ENCODE results near the gene ADARB2.

ADARB2 gene

DNA sequence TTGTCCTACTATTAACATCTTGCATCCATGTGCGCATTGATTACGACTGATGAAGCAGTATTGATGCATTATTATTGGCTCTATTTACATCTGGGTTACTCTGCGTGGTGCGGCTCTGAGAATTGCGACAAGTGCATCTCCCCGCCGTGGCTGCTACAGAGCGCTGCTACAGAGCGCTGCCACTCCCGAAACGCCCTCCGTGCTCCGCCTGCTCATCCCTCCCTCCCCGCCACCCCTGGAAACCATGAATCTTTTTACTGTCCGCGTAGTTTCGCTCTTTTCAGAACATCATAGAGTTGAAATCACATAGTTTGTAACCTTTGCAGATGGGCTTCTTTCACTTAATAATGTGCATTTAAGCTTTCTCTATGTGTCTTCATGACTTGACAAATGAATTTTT is 74.1 kb downstream of the ADARB2 start:
- no peak for DNase-seq (ENCODE audit: low read depth)

DNA sequence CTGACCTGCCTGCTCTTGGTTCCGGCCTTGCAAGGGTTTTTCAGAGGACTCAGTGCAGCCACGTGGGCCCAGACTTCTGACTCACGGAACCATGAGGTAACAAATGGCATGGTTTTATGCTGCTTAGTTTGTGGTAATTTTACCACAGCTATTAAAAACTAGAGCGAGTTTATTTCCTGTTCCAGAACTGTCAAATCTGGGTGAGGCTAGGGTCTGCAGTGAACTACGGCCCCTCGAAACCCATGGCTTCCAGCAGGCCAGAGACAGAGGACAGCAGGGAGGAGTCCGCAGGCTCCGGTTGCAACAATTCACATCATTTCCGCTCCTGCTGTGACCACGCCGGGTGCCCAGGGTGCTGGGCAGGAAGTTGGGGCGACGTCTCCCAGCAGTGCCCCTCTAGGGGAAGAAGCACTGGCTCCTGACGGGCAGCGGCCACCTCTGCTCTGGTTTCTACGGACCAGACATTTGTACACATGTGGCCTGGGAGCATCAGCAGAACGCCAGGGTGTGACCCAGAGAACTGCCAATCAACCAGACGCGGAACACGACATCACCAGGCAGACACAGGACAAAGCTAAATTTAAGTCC is 74.8 kb downstream of the ADARB2 start:
- no peak for DNase-seq (ENCODE audit: low read depth)

DNA sequence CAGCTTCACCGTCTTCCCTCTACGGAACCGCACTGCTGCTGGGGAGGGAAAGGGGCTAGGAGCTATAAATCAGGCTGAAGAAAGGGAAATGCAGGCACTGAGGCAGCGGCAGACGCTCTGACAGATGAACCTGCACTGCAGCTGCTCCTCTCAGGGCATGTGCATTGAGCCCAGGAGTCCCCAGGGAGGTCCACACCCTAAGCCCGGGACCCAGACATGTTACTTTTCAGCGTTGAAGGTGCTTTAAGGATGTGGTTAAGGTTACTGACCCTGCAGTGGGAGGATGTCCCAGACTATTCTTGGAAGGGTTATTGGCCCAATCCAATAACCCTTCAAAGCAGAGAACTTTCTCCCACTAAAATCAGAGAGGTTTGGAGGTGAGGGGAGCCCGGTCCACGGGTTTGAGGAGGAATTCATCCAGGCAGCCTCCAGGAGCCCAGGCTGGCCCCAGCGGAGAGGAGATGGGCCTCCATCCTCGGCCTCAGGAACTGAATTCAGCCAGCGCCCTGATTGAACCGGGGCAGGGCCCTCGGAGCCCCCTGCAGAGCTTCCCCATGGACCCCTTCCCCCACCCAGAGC is 75.4 kb downstream of the ADARB2 start:
- DNase-seq (ENCODE audit: low read depth) = no peak

DNA sequence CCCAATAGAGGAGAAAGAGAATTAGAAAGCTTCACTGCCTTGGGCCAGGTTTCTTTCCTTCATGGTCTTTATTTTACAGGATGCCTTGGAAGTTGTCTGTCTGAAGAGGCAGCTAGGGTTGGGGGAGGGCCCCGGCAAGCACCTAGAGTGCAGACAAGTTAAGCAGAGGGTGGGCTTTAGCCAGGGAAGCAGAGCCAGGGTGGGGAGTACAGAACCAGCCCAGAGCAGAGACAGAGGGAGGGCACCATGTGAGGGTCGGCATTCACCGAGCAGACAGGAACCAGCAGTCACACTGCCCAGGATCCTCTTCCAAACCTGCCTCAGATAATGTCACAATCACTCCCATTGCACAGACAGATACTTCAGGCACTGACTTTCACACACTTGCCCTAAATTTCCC is 75.9 kb downstream of the ADARB2 start:
- no peak for DNase-seq (ENCODE audit: low read depth)

DNA sequence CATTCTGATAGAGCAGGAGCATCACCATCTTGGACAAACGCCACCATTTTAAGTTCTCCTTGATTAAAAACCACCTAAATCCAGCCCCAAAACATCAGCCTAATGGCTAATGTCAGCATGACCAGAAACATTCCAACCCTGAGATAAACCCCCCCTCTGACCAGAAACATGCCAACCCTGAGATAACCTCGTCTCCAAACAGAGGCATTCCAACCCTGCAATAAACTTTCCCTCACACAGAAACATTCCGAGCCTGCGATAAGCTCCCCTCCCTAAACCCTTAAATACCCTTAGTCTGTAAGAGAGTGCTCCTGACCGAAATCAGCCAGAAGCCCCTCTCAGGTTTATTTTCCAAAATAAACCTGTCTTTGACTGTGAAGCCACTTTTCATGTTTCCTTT is 76.5 kb downstream of the ADARB2 start:
- no peak for DNase-seq (ENCODE audit: low read depth)

DNA sequence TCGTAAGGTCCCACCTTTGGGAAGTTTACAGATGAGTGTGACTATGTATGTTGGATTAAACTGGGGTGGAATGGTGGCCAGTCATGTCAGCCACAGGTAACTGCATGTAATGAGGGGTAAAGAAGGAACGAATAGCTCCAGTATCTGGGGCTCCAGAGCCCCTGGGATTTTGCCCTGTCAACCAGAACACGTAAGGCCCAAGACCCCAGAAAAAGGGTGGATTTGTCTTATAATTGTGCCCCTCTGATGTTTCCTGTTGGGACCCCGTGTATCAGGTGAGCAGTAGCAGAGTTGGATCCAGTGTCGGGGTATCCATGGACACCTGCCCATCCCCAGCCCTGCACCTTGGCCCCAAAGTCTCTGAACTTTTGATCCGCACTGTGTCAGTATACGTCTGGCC is 76.9 kb downstream of the ADARB2 start:
- DNase-seq (ENCODE audit: low read depth) = no peak

GRCh38 chr10:1659221-1659791 is 78.0 kb downstream of the ADARB2 start:
- DNase-seq (ENCODE audit: low read depth) = no peak

DNA sequence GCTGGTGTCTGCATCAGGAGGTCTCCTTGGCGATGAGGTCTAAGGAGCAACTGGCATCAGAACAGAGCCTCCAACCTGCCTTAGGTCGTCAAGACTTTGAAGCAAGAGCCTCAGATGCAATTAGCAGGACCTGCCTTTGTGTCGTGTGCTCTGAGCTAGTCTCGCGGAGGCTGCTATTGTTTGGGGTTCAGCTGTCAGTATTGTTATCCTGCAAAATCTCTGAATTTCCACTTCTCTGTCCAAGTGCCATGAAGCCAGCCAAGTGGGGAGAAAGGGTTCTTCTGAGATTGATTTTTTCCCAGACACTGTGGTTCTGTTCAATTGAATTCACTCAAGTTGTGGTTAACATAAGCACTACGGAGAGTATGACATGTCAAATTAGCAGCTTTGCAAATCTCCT is 78.7 kb downstream of the ADARB2 start:
- no peak for DNase-seq (ENCODE audit: low read depth)

DNA sequence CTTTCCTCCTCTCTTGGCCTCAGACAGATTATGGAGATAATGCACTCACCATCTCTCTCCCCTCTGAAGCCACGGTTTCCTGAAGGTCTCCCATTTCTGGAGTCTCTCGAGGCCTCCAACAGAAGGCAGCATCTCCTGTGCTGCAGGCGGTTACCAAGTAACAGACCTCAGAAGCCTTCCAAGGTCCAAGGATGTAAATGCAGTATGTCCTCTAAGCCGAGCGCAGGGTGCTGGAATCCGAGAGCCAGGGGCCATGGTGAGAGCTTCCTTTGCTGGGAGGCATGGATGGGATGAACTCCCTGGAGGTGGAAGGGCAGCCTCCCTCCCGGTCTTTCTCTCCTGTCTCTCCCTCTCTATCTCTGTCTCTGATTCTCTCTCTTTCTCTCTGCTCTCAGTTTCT is 79.8 kb downstream of the ADARB2 start:
- DNase-seq (ENCODE audit: low read depth) = no peak

DNA sequence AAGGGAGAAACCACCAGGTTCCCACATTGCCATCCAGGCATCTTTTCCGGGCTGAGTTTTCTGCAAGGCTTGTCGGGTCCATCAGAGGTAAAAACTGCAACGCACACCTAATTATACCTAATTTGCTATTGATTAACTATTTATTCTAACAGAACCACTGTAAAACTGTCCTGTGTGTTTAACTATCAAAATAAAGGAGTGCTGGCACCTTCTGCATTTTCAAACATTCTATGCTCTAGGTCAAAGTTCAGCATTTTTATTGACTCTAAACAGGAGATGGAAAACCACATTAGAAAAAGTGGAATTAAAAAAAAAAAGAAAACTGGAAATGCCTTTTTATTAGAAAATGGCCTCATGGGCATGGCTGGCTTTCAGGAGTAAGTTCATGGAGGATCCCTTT is 82.0 kb downstream of the ADARB2 start:
- DNase-seq (ENCODE audit: low read depth) = no peak

DNA sequence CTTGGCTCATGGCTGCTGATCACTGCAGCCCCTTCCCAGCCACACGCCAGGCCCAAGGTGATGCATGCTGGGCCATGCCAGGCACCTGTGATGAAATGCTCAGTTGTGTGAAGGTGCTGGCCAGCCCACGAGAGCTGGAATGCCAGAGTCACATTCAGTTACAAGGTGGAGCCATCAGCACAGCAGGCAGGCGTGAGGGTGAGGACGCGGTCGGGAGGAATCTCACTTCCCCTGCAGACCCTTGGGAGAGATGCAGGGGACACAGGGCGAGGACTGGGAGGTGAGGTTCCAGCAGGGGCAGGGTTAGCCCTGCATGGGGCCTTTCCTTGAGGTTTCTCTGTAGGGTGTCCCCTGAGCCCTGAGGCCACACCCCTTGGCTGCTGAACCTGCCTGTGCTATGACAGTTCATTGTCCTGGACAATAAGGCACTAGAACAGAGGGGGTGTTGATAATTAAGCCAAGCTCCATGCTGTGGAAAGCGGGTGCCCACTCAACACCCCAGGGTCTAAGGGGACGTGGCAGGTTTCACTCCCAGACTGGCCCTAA is 82.4 kb downstream of the ADARB2 start:
- no peak for DNase-seq (ENCODE audit: low read depth)

DNA sequence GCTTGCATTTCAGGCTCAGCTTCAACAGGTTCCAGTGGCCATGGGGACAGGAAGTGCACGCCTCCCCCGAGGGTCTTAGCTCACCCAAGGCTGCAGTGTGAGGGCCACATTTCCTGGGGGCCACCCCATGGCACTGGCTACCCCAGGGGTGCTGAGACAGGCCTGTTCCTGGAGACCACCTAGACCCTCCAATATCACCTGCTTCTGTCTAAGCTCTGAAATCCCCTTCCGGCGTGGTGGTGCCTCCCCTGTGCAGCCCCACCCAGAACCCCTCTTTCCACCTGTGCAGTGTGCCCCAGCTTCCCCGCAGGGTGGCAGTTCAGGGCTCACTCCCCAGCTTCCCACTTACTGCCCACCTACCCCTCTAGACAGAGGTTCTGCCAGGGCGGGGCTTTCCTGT is 83.1 kb downstream of the ADARB2 start:
- no peak for DNase-seq (ENCODE audit: low read depth)

DNA sequence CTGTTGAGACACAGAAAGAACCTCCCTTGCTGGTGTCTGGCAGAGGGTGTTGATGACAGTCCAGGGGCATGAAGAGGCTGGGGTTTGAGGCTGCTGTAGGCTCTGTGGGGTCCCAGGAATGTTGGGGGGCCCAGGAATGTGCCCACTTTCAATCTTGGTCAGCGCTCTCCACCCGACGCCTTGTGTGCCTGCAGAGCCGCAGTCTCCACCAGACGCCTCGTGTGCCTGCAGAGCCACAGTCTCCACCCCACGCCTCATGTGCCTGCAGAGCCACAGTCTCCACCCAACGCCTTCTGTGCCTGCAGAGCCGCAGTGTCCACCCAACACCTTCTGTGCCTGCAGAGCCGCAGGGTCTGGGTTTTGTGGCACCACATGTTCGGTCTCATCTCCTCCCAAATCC is 84.0 kb downstream of the ADARB2 start:
- no peak for DNase-seq (ENCODE audit: low read depth)

GRCh38 chr10:1652151-1652550 is 85.2 kb downstream of the ADARB2 start:
- DNase-seq (ENCODE audit: low read depth) = no peak

DNA sequence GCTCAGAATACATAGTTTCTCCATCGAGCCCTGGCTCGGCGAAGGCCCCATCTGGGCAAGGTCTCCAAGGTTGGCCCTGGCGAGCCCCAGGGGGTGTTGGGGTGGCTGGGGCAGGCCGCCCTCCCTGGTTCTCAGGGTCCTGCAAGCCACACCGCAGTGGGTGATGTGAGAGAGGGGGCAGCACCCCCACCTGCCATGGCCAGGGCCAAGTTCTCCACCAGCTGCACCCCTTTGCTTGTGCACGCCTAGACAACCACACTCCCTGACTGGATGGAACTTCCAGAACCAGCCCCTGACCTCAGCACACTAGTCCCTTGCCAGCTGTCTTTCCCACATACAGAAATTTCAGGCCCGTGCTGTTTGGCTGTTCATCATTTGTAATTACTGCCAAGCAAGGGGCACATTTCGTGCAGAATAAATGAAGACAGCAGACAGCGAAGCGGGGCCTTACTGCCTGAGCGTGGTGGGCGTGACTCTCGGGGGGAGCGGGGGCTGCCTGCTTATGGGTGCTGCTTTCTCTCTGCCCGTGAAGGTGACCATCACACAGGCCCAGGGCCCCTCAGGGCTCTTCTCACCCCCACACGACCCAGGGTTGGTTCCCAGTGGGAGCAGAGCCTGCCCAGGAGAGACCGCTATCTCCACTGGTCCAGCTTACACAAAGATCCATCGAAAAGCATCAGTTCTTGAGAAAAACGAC is 85.9 kb downstream of the ADARB2 start:
- no peak for DNase-seq (ENCODE audit: low read depth)

GRCh38 chr10:1650542-1651269 is 86.6 kb downstream of the ADARB2 start:
- DNase-seq (ENCODE audit: low read depth) = no peak

DNA sequence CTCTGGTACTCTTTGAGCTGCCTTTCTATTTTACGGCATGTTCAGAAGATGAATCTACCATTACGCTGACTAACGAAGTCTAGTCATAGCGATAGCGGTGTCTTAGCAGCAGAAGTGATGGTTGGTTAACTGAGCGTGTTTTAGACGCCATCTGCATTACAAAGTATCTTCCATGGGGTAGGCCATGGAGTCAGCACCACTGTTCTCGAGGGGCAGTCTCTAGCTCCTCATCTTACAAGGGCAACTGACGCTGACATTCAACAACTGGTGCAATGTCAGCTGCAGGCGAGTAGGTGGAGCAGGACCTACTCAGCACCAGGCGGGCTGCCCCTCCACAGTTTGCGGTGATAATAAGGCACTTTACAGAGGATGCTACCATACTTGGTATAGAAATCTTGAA is 88.7 kb downstream of the ADARB2 start:
- no peak for DNase-seq (ENCODE audit: low read depth)

GRCh38 chr10:1646332-1646731 is 91.0 kb downstream of the ADARB2 start:
- DNase-seq (ENCODE audit: low read depth) = no peak

DNA sequence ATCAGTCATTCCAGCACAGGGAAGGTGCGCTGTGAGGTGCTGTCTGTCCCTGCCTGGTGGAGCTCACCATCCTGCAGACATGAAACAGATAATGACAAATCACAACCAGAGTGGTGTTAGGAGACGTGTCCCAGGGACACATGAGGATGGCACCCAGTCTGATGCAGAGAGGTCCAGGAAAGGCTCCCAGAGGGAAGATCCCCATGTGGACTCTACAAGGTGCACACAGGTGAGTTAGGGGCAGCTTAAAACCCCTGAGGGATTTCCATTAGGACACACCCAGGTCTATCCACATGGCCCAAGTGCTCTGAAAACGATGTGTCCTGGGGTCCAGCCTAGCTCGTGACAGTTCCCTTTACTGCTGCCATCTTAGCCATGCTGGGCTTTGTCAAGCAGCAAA is 91.4 kb downstream of the ADARB2 start:
- DNase-seq (ENCODE audit: low read depth) = no peak

- no peak for DNase-seq (ENCODE audit: low read depth)
Measured at GRCh38 chr10:1644191-1644711, 93.1 kb downstream of the ADARB2 start.

- DNase-seq (ENCODE audit: low read depth) = no peak
Measured at GRCh38 chr10:1643908-1644179, 93.5 kb downstream of the ADARB2 start.

- DNase-seq (ENCODE audit: low read depth) = no peak
Measured at GRCh38 chr10:1643161-1643907, 94.0 kb downstream of the ADARB2 start.
